Muscle layer of duodenum (tissue), 2 donors: ENCODE data around the gene TAPT1.

Experiments
- H3K27ac ChIP-seq: one replicate; pipeline ENCODE4 v1.7.0; 2013; ENCODE audit warnings: mild to moderate bottlenecking, low read length
- H3K27me3 ChIP-seq: one replicate; pipeline ENCODE4 v1.7.0; 2013; ENCODE audit warnings: low read depth, mild to moderate bottlenecking, control low read depth, low read length
- H3K36me3 ChIP-seq, 2 donors: one replicate each; pipeline ENCODE4 v1.7.0; 2013; ENCODE audit warnings: low read length in 2 of 2, control low read depth in 1 of 2, mild to moderate bottlenecking in 1 of 2; ENCODE audit not compliant: insufficient read depth in 2 of 2, control insufficient read depth in 1 of 2
- H3K4me1 ChIP-seq, 2 donors: one replicate each; pipeline ENCODE4 v1.7.0; 2013; ENCODE audit warnings: low read length in 2 of 2, mild to moderate bottlenecking in 2 of 2, control low read depth in 1 of 2, moderate library complexity in 1 of 2; ENCODE audit not compliant: insufficient read depth in 2 of 2, control insufficient read depth in 1 of 2
- H3K4me3 ChIP-seq, 2 donors: one replicate each; pipeline ENCODE4 v1.7.0; 2013; ENCODE audit warnings: low read length in 2 of 2, low read depth in 1 of 2, mild to moderate bottlenecking in 1 of 2
- H3K9me3 ChIP-seq, 2 donors: one replicate each; pipeline ENCODE4 v1.7.0; 2013; ENCODE audit warnings: low read length in 2 of 2, control low read depth in 1 of 2, mild to moderate bottlenecking in 1 of 2; ENCODE audit not compliant: control insufficient read depth in 1 of 2
- donor health status: healthy.

TAPT1 gene

GRCh38 chr4:16262188-16262587 is 35.9 kb upstream of the TAPT1 start:
- H3K27me3 ChIP-seq = no peaks in the 10 kb centered on the region
- H3K9me3 ChIP-seq = no peaks in the 10 kb centered on the region
- H3K4me3 ChIP-seq = no peak overlapping the region
- H3K27ac ChIP-seq = no peak overlapping the region
- H3K36me3 ChIP-seq = no peaks in the 10 kb centered on the region
- no peaks in the 10 kb centered on the region for H3K4me1 ChIP-seq

GRCh38 chr4:16261313-16261878 is 35.1 kb upstream of the TAPT1 start:
- peaks cover 0 to 3% of the 10 kb centered on the region in 2 donors for H3K36me3 ChIP-seq
- no peak overlapping the region for H3K27ac ChIP-seq
- no peak overlapping the region for H3K4me3 ChIP-seq
- no peaks in the 10 kb centered on the region for H3K9me3 ChIP-seq
- no peaks in the 10 kb centered on the region for H3K27me3 ChIP-seq
- H3K4me1 ChIP-seq = no peaks in the 10 kb centered on the region

- H3K9me3 ChIP-seq = no peaks in the 10 kb centered on the region
- no peaks in the 10 kb centered on the region for H3K4me1 ChIP-seq
- peaks cover 0 to 8% of the 10 kb centered on the region in 2 donors for H3K36me3 ChIP-seq
- no peak overlapping the region for H3K4me3 ChIP-seq
- H3K27ac ChIP-seq = no peak overlapping the region
- H3K27me3 ChIP-seq = no peaks in the 10 kb centered on the region
Observed at GRCh38 chr4:16259889-16260246, 33.6 kb upstream of the TAPT1 start.

GRCh38 chr4:16259241-16259888 is 33.1 kb upstream of the TAPT1 start:
- Histone ChIP-seq H3K27me3 (no peaks in the 10 kb centered on the region), H3K36me3 (peaks cover 0 to 8% of the 10 kb centered on the region in 2 donors)

GRCh38 chr4:16257611-16258010 is 31.3 kb upstream of the TAPT1 start:
- H3K27me3 ChIP-seq = no peaks in the 10 kb centered on the region

More at GRCh38 chr4:16259241-16259888, 33.1 kb upstream of the TAPT1 start:
- Histone ChIP-seq H3K4me1 (no peaks in the 10 kb centered on the region), H3K4me3 (no peak overlapping the region), H3K9me3 (no peaks in the 10 kb centered on the region), H3K27ac (no peak overlapping the region)

GRCh38 chr4:16256343-16256742 is 30.1 kb upstream of the TAPT1 start:
- H3K27me3 ChIP-seq = no peaks in the 10 kb centered on the region
- H3K4me1 ChIP-seq = no peaks in the 10 kb centered on the region
- H3K36me3 ChIP-seq = peaks cover 0 to 8% of the 10 kb centered on the region in 2 donors
- no peaks in the 10 kb centered on the region for H3K9me3 ChIP-seq
- H3K27ac ChIP-seq = no peak overlapping the region
- H3K4me3 ChIP-seq = no peak overlapping the region

More at GRCh38 chr4:16257611-16258010, 31.3 kb upstream of the TAPT1 start:
- Histone ChIP-seq H3K36me3 (peaks cover 0 to 8% of the 10 kb centered on the region in 2 donors), H3K4me1 (no peaks in the 10 kb centered on the region), H3K27ac (no peak overlapping the region), H3K9me3 (no peaks in the 10 kb centered on the region), H3K4me3 (no peak overlapping the region)

GRCh38 chr4:16255730-16256129 is 29.5 kb upstream of the TAPT1 start:
- Histone ChIP-seq H3K4me3 (no peak overlapping the region), H3K27ac (no peak overlapping the region), H3K9me3 (no peaks in the 10 kb centered on the region)

GRCh38 chr4:16253127-16253960 is 27.1 kb upstream of the TAPT1 start:
- H3K9me3 ChIP-seq = no peaks in the 10 kb centered on the region
- H3K27ac ChIP-seq = no peak overlapping the region
- H3K4me1 ChIP-seq = no peaks in the 10 kb centered on the region
- no peaks in the 10 kb centered on the region for H3K27me3 ChIP-seq
- no peak overlapping the region for H3K4me3 ChIP-seq
- H3K36me3 ChIP-seq = peaks cover 0 to 8% of the 10 kb centered on the region in 2 donors

More at GRCh38 chr4:16255730-16256129, 29.5 kb upstream of the TAPT1 start:
- H3K36me3 ChIP-seq = peaks cover 0 to 8% of the 10 kb centered on the region in 2 donors
- no peaks in the 10 kb centered on the region for H3K27me3 ChIP-seq
- H3K4me1 ChIP-seq = no peaks in the 10 kb centered on the region

- Histone ChIP-seq H3K36me3 (peaks cover 0 to 4% of the 10 kb centered on the region in 2 donors), H3K9me3 (no peaks in the 10 kb centered on the region), H3K4me1 (no peaks in the 10 kb centered on the region), H3K27ac (no peak overlapping the region), H3K4me3 (no peak overlapping the region), H3K27me3 (no peaks in the 10 kb centered on the region)
Observed at GRCh38 chr4:16250661-16251365, 24.5 kb upstream of the TAPT1 start.

GRCh38 chr4:16248605-16249004 is 22.3 kb upstream of the TAPT1 start:
- H3K4me3 ChIP-seq = no peak overlapping the region
- no peak overlapping the region for H3K27ac ChIP-seq
- no peaks in the 10 kb centered on the region for H3K27me3 ChIP-seq
- H3K9me3 ChIP-seq = no peaks in the 10 kb centered on the region
- peaks cover 0 to 4% of the 10 kb centered on the region in 2 donors for H3K36me3 ChIP-seq
- no peaks in the 10 kb centered on the region for H3K4me1 ChIP-seq

GRCh38 chr4:16245241-16245640 is 19.0 kb upstream of the TAPT1 start:
- no peaks in the 10 kb centered on the region for H3K9me3 ChIP-seq
- H3K36me3 ChIP-seq = peaks cover 0 to 4% of the 10 kb centered on the region in 2 donors

More at GRCh38 chr4:16245241-16245640, 19.0 kb upstream of the TAPT1 start:
- Histone ChIP-seq H3K27ac (no peak overlapping the region), H3K4me3 (no peak overlapping the region), H3K4me1 (no peaks in the 10 kb centered on the region), H3K27me3 (no peaks in the 10 kb centered on the region)
